ENCODE measurements around the gene SMKR1. TPM values are rescaled to one million over a fixed set of nuclear protein-coding genes. Genes with fewer than 3 reads are reported as not detected.

Gene SMKR1
- total and polyA plus RNA-seq, 4 donors = 0.51 to 3.6 (median 1.9) TPM

- H3K9me3 ChIP-seq (ENCODE audit: control insufficient read depth in 4 of 4, insufficient read depth in 3 of 4, low read length in 3 of 4) = no peaks in the 10 kb centered on the region
- no peaks in the 10 kb centered on the region for H3K36me3 ChIP-seq (ENCODE audit: control insufficient read depth in 4 of 4, insufficient read depth in 4 of 4, low read length in 4 of 4)
- WGBS, 2 donors = 45 to 60% methylated on average over 5 of the region's 5 CpGs
- TF ChIP-seq CTCF (IDR thresholded peaks at IDR 0.05; ENCODE audit: control extremely low read depth, extremely low read depth) = no peak
- H3K4me3 ChIP-seq = no peak overlapping the region
- H3K4me1 ChIP-seq (ENCODE audit: control insufficient read depth in 5 of 5, insufficient read depth in 5 of 5, low read length in 5 of 5) = no peaks in the 10 kb centered on the region
- no peak for ATAC-seq (ENCODE audit: insufficient read depth, low FRiP score)
- H3K27ac ChIP-seq (ENCODE audit: low read depth in 1 of 2, low read length in 1 of 2) = no peak overlapping the region
- H3K27me3 ChIP-seq (ENCODE audit: control insufficient read depth in 3 of 3, insufficient read depth in 3 of 3, low read length in 2 of 3) = peaks cover 0 to 9% (median 0%) of the 10 kb centered on the region in 3 donors
- no peak for DNase-seq
- no peak overlapping the region for H3K9ac ChIP-seq (ENCODE audit: insufficient read depth in 1 of 2, low read length in 2 of 2)
These were observed 17.1 kb downstream of the SMKR1 start for GRCh38 chr7:129519464-129519863.

GRCh38 chr7:129522088-129522970, 20.0 kb downstream of the SMKR1 start:
- H3K36me3 ChIP-seq (ENCODE audit: control insufficient read depth in 4 of 4, insufficient read depth in 4 of 4, low read length in 4 of 4) = no peaks in the 10 kb centered on the region
- ATAC-seq (ENCODE audit: insufficient read depth, low FRiP score) (no peak), DNase-seq (no peak)
- H3K27me3 ChIP-seq (ENCODE audit: control insufficient read depth in 3 of 3, insufficient read depth in 3 of 3, low read length in 2 of 3) = peaks cover 0 to 9% (median 0%) of the 10 kb centered on the region in 3 donors
- no peaks in the 10 kb centered on the region for H3K4me1 ChIP-seq (ENCODE audit: control insufficient read depth in 5 of 5, insufficient read depth in 5 of 5, low read length in 5 of 5)
- no peak overlapping the region for H3K9ac ChIP-seq (ENCODE audit: insufficient read depth in 1 of 2, low read length in 2 of 2)
- H3K27ac ChIP-seq (ENCODE audit: low read depth in 1 of 2, low read length in 1 of 2) = no peak overlapping the region
- WGBS, 2 donors = 54 to 56% methylated on average over 30 of the region's 30 CpGs
- no peak overlapping the region for H3K4me3 ChIP-seq
- TF ChIP-seq CTCF (IDR thresholded peaks at IDR 0.05; ENCODE audit: control extremely low read depth, extremely low read depth) = no peak
- peaks cover 0 to 3% (median 0%) of the 10 kb centered on the region in 4 donors for H3K9me3 ChIP-seq (ENCODE audit: control insufficient read depth in 4 of 4, insufficient read depth in 3 of 4, low read length in 3 of 4)

- H3K9ac ChIP-seq (ENCODE audit: insufficient read depth in 1 of 2, low read length in 2 of 2) = no peak overlapping the region
- ATAC-seq (ENCODE audit: insufficient read depth, low FRiP score) (no peak), DNase-seq (no peak)
- WGBS, 2 donors = 43 to 52% methylated on average over 5 of the region's 5 CpGs
- H3K4me3 ChIP-seq = no peak overlapping the region
- no peaks in the 10 kb centered on the region for H3K36me3 ChIP-seq (ENCODE audit: control insufficient read depth in 4 of 4, insufficient read depth in 4 of 4, low read length in 4 of 4)
- TF ChIP-seq CTCF (IDR thresholded peaks at IDR 0.05; ENCODE audit: control extremely low read depth, extremely low read depth) = no peak
- no peaks in the 10 kb centered on the region for H3K4me1 ChIP-seq (ENCODE audit: control insufficient read depth in 5 of 5, insufficient read depth in 5 of 5, low read length in 5 of 5)
- H3K27ac ChIP-seq (ENCODE audit: low read depth in 1 of 2, low read length in 1 of 2) = no peak overlapping the region
- peaks cover 0 to 9% (median 0%) of the 10 kb centered on the region in 3 donors for H3K27me3 ChIP-seq (ENCODE audit: control insufficient read depth in 3 of 3, insufficient read depth in 3 of 3, low read length in 2 of 3)
- H3K9me3 ChIP-seq (ENCODE audit: control insufficient read depth in 4 of 4, insufficient read depth in 3 of 4, low read length in 3 of 4) = peaks cover 0 to 3% (median 0%) of the 10 kb centered on the region in 4 donors
These were observed 20.6 kb downstream of the SMKR1 start for GRCh38 chr7:129522971-129523340.

Measured in lung (tissue), 12 donors.